HEK293 (cell line): ENCODE results near the gene WDR38.

ENCODE experiments used
- CTCF ChIP-seq: fragments of 450-650 bp; formaldehyde crosslinking; IDR thresholded peaks from 2 replicates; pipeline ENCODE4 v1.5.1; 2016; ENCODE audit warnings: missing biosample characterization, missing genetic modification characterization
- EGR2 ChIP-seq: fragments of 450-650 bp; formaldehyde crosslinking; IDR thresholded peaks from 2 replicates; pipeline ENCODE4 v1.5.1; 2016; ENCODE audit warnings: low read depth, missing biosample characterization, missing genetic modification characterization
- GLI2 ChIP-seq: fragments of 450-650 bp; formaldehyde crosslinking; IDR thresholded peaks from 2 replicates; pipeline ENCODE4; 2017; ENCODE audit warnings: missing biosample characterization, missing genetic modification characterization, low read depth, borderline replicate concordance
- GLI4 ChIP-seq: fragments of 450-650 bp; formaldehyde crosslinking; IDR thresholded peaks from 2 replicates; pipeline ENCODE4 v1.5.1; 2016; ENCODE audit warnings: missing biosample characterization, missing genetic modification characterization
- GLIS1 ChIP-seq: fragments of 450-650 bp; formaldehyde crosslinking; IDR thresholded peaks from 2 replicates; pipeline ENCODE4 v1.5.1; 2016; ENCODE audit warnings: missing biosample characterization, missing genetic modification characterization
- KLF16 ChIP-seq: fragments of 450-650 bp; formaldehyde crosslinking; IDR thresholded peaks from 2 replicates; pipeline ENCODE4 v1.5.1; 2017; ENCODE audit warnings: missing biosample characterization, missing genetic modification characterization
- KLF7 ChIP-seq: fragments of 450-650 bp; formaldehyde crosslinking; IDR thresholded peaks from 2 replicates; pipeline ENCODE4 v1.5.1; 2016; ENCODE audit warnings: missing biosample characterization, missing genetic modification characterization, borderline replicate concordance
- PRDM1 ChIP-seq: fragments of 450-650 bp; formaldehyde crosslinking; IDR thresholded peaks from 2 replicates; pipeline ENCODE4; 2016; ENCODE audit warnings: missing biosample characterization, missing genetic modification characterization
- SP2 ChIP-seq: fragments of 450-650 bp; formaldehyde crosslinking; IDR thresholded peaks from 2 replicates; pipeline ENCODE4 v1.5.1; 2016; ENCODE audit warnings: missing biosample characterization, missing genetic modification characterization
- WT1 ChIP-seq: fragments of 450-650 bp; formaldehyde crosslinking; IDR thresholded peaks from 2 replicates; pipeline ENCODE4 v1.5.1; 2016; ENCODE audit warnings: missing biosample characterization, missing genetic modification characterization
- ZBTB8A ChIP-seq: fragments of 450-650 bp; formaldehyde crosslinking; IDR thresholded peaks from 2 replicates; pipeline ENCODE4 v1.5.1; 2016; ENCODE audit warnings: missing biosample characterization, missing genetic modification characterization
- ZFHX2 ChIP-seq: fragments of 450-650 bp; formaldehyde crosslinking; conservative IDR thresholded peaks from 2 replicates; pipeline ENCODE4 v1.5.1; 2016; ENCODE audit warnings: missing biosample characterization, missing genetic modification characterization
- ZFP41 ChIP-seq: fragments of 450-650 bp; formaldehyde crosslinking; IDR thresholded peaks from 2 replicates; pipeline ENCODE4 v1.5.1; 2016; ENCODE audit warnings: missing biosample characterization, missing genetic modification characterization, borderline replicate concordance
- ZNF175 ChIP-seq: fragments of 450-650 bp; formaldehyde crosslinking; IDR thresholded peaks from 2 replicates; pipeline ENCODE4 v1.5.1; 2016; ENCODE audit warnings: missing biosample characterization, missing genetic modification characterization
- ZNF211 ChIP-seq: fragments of 450-650 bp; formaldehyde crosslinking; IDR thresholded peaks from 2 replicates; pipeline ENCODE4 v1.5.1; 2016; ENCODE audit warnings: low read depth, missing biosample characterization, missing genetic modification characterization
- ZNF214 ChIP-seq: fragments of 450-650 bp; formaldehyde crosslinking; IDR thresholded peaks from 2 replicates; pipeline ENCODE4 v1.5.1; 2017; ENCODE audit warnings: missing biosample characterization, mild to moderate bottlenecking, missing genetic modification characterization, borderline replicate concordance
- ZNF266 ChIP-seq: fragments of 450-650 bp; formaldehyde crosslinking; IDR thresholded peaks from 2 replicates; pipeline ENCODE4 v1.5.1; 2016; ENCODE audit warnings: missing biosample characterization, missing genetic modification characterization, low read depth
- ZNF341 ChIP-seq: fragments of 450-650 bp; formaldehyde crosslinking; IDR thresholded peaks from 2 replicates; pipeline ENCODE4; 2016; ENCODE audit warnings: low read depth, missing biosample characterization, missing genetic modification characterization
- ZNF394 ChIP-seq: fragments of 450-650 bp; formaldehyde crosslinking; IDR thresholded peaks from 2 replicates; pipeline ENCODE4 v1.5.1; 2016; ENCODE audit warnings: missing biosample characterization, missing genetic modification characterization, mild to moderate bottlenecking, moderate library complexity, borderline replicate concordance
- ZNF423 ChIP-seq: fragments of 450-650 bp; formaldehyde crosslinking; IDR thresholded peaks from 2 replicates; pipeline ENCODE4 v1.5.1; 2016; ENCODE audit warnings: missing biosample characterization, missing genetic modification characterization
- ZNF501 ChIP-seq: fragments of 450-650 bp; formaldehyde crosslinking; IDR thresholded peaks from 2 replicates; pipeline ENCODE4 v1.5.1; 2016; ENCODE audit warnings: missing biosample characterization, missing genetic modification characterization
- ZNF518A ChIP-seq: fragments of 450-650 bp; formaldehyde crosslinking; conservative IDR thresholded peaks from 2 replicates; pipeline ENCODE4 v1.5.1; 2016; ENCODE audit warnings: low read depth, missing biosample characterization, missing genetic modification characterization
- ZNF529 ChIP-seq: fragments of 450-650 bp; formaldehyde crosslinking; IDR thresholded peaks from 2 replicates; pipeline ENCODE4 v1.5.1; 2017; ENCODE audit warnings: missing genetic modification characterization, missing biosample characterization; ENCODE audit not compliant: insufficient replicate concordance
- ZNF548 ChIP-seq: fragments of 450-650 bp; formaldehyde crosslinking; IDR thresholded peaks from 2 replicates; pipeline ENCODE4 v1.5.1; 2016; ENCODE audit warnings: missing biosample characterization, missing genetic modification characterization
- ZNF549 ChIP-seq: fragments of 450-650 bp; IDR thresholded peaks from 2 replicates; pipeline ENCODE4 v1.5.1; 2018; ENCODE audit warnings: missing biosample characterization, missing genetic modification characterization, mild to moderate bottlenecking, inconsistent platforms, moderate library complexity
- ZNF561 ChIP-seq: fragments of 450-650 bp; IDR thresholded peaks from 2 replicates; pipeline ENCODE4 v1.5.1; 2018; ENCODE audit warnings: missing biosample characterization, missing genetic modification characterization, borderline replicate concordance
- ZNF571 ChIP-seq: fragments of 450-650 bp; formaldehyde crosslinking; IDR thresholded peaks from 2 replicates; pipeline ENCODE4 v1.5.0; 2017; ENCODE audit warnings: missing biosample characterization, missing genetic modification characterization
- ZNF626 ChIP-seq: fragments of 450-650 bp; sonication (Bioruptor Pico); formaldehyde crosslinking; IDR thresholded peaks from 2 replicates; pipeline ENCODE4 v1.5.1; 2018; ENCODE audit warnings: missing biosample characterization, missing genetic modification characterization, inconsistent platforms
- ZNF658 ChIP-seq: fragments of 450-650 bp; formaldehyde crosslinking; IDR thresholded peaks from 2 replicates; pipeline ENCODE4; 2016; ENCODE audit warnings: missing biosample characterization, missing genetic modification characterization
- ZNF670 ChIP-seq: fragments of 450-650 bp; formaldehyde crosslinking; IDR thresholded peaks from 2 replicates; pipeline ENCODE4 v1.5.1; 2016; ENCODE audit warnings: missing biosample characterization, missing genetic modification characterization, low read depth
- ZNF701 ChIP-seq: fragments of 450-650 bp; formaldehyde crosslinking; IDR thresholded peaks from 2 replicates; pipeline ENCODE4 v1.5.1; 2016; ENCODE audit warnings: missing biosample characterization, missing genetic modification characterization
- ZNF768 ChIP-seq: fragments of 450-650 bp; formaldehyde crosslinking; IDR thresholded peaks from 2 replicates; pipeline ENCODE4 v1.5.1; 2018; ENCODE audit warnings: missing biosample characterization, mild to moderate bottlenecking, missing genetic modification characterization
- ZNF777 ChIP-seq: fragments of 450-650 bp; formaldehyde crosslinking; IDR thresholded peaks from 2 replicates; pipeline ENCODE4 v1.5.1; 2017; ENCODE audit warnings: missing biosample characterization, missing genetic modification characterization, borderline replicate concordance
- ZNF830 ChIP-seq: fragments of 450-650 bp; IDR thresholded peaks from 2 replicates; pipeline ENCODE4 v1.5.0; 2018; ENCODE audit warnings: missing biosample characterization, missing genetic modification characterization, low read depth, mild to moderate bottlenecking, moderate library complexity
- ZSCAN18 ChIP-seq: fragments of 450-650 bp; formaldehyde crosslinking; IDR thresholded peaks from 2 replicates; pipeline ENCODE4 v1.5.1; 2016; ENCODE audit warnings: missing biosample characterization, missing genetic modification characterization

Gene WDR38

GRCh38 chr9:124812441-124812876 lies 40.8 kb upstream of the WDR38 start (continued):
- TF ChIP-seq KLF7 = no peak
- TF ChIP-seq KLF16 (tag by site-specific recombination) = no peak
- no peak for TF ChIP-seq ZNF626 (tag by site-specific recombination)
- TF ChIP-seq ZFP41 (tag by site-specific recombination) = no peak
- TF ChIP-seq ZNF518A = no peak
- TF ChIP-seq ZNF571 = no peak
- TF ChIP-seq ZNF561 (tag by site-specific recombination) = peak; percentile 72; the same call in 1 of the 2 replicates
- TF ChIP-seq ZNF658 (tag by site-specific recombination) = no peak
- no peak for TF ChIP-seq ZNF670
- TF ChIP-seq ZNF423 (tag by site-specific recombination) = peak; percentile 58; the same call in 1 of the 2 replicates
- no peak for TF ChIP-seq SP2 (tag by site-specific recombination)
- peak; percentile 47; the same call in 1 of the 2 replicates for TF ChIP-seq PRDM1 (tag by site-specific recombination)
- no peak for TF ChIP-seq EGR2 (tag by site-specific recombination)
- no peak for TF ChIP-seq ZNF501 (tag by site-specific recombination)
- no peak for TF ChIP-seq ZNF777 (tag by site-specific recombination)
- no peak for TF ChIP-seq ZNF211
- no peak for TF ChIP-seq ZNF214 (tag by site-specific recombination)
- TF ChIP-seq ZNF701 (tag by site-specific recombination) = no peak
- TF ChIP-seq ZBTB8A (tag by site-specific recombination) = no peak
- TF ChIP-seq ZNF830 (tag by site-specific recombination) = no peak
- peak; percentile 88 for TF ChIP-seq GLIS1
- no peak for TF ChIP-seq ZNF394
- TF ChIP-seq WT1 (tag by site-specific recombination) = peak; percentile 52; the same call in 1 of the 2 replicates
- TF ChIP-seq ZNF266 = no peak
- peak; percentile 31; the same call in 1 of the 2 replicates for TF ChIP-seq ZFHX2 (tag by site-specific recombination)
- TF ChIP-seq ZNF548 (tag by site-specific recombination) = no peak
- TF ChIP-seq GLI4 = no peak
- TF ChIP-seq ZNF529 = no peak
- no peak for TF ChIP-seq ZNF768
- TF ChIP-seq ZNF341 (tag by site-specific recombination) = no peak
- no peak for TF ChIP-seq ZSCAN18 (tag by site-specific recombination)
- no peak for TF ChIP-seq GLI2 (tag by site-specific recombination)
- no peak for TF ChIP-seq ZNF175 (tag by site-specific recombination)
- TF ChIP-seq CTCF (tag by site-specific recombination) = no peak
- no peak for TF ChIP-seq ZNF549
